NCI-H748 (cell line): Measurements from ENCODE around the gene MLLT6.

Experiments used
- DNase-seq: peaks from one replicate; lab custom pipeline; 2025; ENCODE audit not compliant: unreplicated experiment; lab: John Stamatoyannopoulos, UW

MLLT6 gene

DNA sequence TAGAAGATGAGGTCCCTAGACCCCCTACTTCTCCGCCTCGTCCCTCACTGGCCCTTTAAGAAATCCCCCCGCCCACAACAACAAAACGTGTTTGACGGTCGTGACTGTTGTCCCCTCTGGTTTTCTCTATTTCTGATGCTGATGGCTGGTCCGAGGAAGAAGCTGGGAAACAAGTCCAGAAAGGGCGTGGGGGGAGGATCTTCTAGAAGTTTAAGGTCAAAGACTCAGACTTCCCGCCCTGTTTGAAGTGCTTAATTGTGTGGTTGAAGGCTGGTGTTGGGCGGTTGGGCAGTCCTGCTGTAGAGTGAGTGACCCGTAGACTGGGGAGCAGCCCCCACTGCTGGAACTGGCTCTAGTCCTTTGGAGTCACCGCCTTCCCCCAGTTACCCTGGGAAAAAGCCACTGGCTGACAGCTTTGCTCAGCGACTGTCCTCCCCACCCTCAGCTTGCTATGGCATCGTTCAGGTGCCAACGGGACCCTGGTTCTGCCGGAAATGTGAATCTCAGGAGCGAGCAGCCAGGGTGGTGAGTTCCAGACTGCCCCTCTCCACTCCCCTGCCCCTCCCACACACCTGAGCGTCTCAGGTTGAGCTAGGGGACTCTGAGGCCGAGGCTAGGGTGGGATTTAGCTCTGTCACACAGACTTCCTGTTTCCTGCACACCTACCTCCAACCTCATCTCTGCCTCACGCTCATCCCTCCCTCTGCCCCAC, 1.6 kb downstream of the MLLT6 start:
- peak; percentile 49 for DNase-seq

DNA sequence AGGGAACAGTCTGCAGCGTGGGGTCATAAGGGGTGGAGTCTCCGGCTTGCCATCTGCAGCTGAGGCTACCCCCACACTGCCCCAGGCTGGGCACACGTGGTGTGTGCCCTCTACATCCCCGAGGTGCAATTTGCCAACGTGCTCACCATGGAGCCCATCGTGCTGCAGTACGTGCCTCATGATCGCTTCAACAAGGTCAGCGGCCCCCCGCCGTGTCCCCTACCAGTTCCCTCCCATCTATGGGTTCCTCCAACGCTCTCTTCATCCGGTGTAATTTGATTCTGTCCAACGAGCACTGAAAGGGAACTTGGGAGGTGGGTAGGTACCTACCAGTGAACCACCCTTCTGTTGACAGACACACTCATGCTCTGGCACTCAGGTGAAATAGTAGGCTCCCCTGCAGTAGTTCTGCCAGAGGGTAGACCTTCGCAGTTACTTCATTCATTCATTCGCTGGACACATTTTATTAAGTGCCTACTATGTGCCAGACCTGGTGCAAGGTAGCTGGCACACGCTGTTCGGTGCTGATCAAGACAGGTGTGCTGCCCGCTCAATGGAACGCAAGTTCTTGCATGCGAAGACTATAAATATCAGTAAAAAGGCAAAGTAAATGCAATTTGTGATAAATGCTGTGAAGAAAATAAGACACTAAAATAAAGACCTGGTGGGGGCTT, 2.7 kb downstream of the MLLT6 start:
- no peak for DNase-seq

DNA sequence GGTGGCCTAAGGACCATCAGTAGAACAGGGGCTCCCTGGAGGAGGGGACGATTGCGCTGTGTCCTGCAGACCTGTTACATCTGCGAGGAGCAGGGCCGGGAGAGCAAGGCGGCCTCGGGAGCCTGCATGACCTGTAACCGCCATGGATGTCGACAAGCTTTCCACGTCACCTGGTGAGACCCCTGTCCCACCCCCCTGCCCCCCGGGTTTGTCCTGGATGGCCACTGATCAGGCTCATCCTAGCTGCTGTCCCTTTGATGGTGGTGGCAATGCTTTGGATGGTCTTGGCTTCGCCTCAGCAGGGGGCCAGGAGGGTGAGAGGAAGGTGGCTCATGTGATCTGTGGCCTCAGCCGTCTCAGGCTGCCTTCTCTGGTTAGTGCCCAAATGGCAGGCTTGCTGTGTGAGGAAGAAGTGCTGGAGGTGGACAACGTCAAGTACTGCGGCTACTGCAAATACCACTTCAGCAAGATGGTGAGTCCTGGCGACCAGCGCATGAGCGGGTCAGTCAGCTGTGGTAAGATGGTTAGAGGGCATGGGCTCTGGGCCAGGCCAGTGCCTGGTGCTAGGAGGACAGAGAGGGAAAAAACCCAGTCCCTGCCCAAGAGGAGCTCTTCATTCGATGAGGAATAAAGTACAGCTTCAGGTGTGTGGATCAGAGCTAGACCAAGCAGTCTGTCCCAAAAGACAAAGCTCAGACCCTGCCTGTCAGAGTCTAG, 4.2 kb downstream of the MLLT6 start:
- no peak for DNase-seq

GRCh38 chr17:38709864-38710603, 5.0 kb downstream of the MLLT6 start:
- no peak for DNase-seq

DNA sequence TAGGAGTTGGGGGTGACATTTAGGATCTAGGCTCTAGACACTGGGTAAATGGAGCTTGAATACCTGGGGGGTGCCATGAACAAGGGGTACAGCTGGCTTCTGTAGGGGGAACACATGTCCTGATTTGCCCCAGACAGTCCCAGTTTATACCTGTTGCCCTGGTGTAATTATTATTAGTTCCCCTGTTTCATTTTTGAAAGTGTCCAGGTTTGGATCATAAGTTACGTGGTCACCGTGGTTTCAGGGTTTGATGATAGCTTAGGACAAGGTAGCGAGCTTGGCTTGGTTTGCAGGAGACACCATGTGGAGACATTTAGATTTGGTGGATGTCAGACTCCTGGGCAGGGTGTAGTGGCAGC, 5.5 kb downstream of the MLLT6 start:
- DNase-seq, result no peak

GRCh38 chr17:38710985-38711384, 5.9 kb downstream of the MLLT6 start:
- DNase-seq, result no peak

- DNase-seq, result peak; percentile 26
Measured at GRCh38 chr17:38711792-38712571, 6.9 kb downstream of the MLLT6 start.

GRCh38 chr17:38712593-38712992, 7.5 kb downstream of the MLLT6 start:
- no peak for DNase-seq

GRCh38 chr17:38713456-38714075, 8.5 kb downstream of the MLLT6 start:
- no peak for DNase-seq

DNA sequence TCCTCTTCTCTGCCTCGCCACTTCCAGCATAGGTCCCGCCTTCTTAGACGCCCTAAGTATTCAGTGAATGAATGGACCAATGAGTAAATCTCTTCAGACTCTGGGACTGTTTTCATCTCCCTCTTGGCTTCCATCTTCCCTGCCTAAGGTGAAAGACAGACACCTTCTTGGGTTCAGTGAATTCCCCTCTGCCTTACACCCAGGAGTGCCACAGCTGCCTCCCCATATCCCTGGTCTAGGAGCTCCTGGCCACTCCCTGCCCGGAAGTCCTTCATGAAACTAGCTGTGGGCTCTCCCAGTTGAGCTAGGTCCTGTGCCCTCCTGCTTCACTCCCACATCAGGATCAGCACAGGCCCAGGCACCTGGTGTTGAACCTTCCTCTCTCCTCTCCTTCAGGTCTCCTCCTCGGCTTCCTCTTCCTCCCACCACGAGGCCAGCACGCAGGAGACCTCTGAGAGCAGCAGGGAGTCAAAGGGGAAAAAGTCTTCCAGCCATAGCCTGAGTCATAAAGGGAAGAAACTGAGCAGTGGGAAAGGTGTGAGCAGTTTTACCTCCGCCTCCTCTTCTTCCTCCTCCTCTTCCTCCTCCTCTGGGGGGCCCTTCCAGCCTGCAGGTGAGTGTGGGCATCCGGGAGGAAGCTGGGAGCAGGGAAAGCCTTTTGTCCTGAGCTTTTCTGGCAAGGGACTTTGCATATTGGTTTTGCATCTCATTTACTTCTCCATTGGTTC, 10.3 kb downstream of the MLLT6 start:
- DNase-seq, result no peak

DNA sequence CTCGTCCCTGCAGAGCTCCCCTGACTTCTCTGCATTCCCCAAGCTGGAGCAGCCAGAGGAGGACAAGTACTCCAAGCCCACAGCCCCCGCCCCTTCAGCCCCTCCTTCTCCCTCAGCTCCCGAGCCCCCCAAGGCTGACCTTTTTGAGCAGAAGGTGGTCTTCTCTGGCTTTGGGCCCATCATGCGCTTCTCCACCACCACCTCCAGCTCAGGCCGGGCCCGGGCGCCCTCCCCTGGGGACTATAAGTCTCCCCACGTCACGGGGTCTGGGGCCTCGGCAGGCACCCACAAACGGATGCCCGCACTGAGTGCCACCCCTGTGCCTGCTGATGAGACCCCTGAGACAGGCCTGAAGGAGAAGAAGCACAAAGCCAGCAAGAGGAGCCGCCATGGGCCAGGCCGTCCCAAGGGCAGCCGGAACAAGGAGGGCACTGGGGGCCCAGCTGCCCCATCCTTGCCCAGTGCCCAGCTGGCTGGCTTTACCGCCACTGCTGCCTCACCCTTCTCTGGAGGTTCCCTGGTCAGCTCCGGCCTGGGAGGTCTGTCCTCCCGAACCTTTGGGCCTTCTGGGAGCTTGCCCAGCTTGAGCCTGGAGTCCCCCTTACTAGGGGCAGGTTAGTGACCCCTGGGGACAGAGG, 11.4 kb downstream of the MLLT6 start:
- DNase-seq, result no peak

- no peak for DNase-seq
Measured at GRCh38 chr17:38717139-38717745, 12.2 kb downstream of the MLLT6 start.

- DNase-seq, result no peak
Measured at GRCh38 chr17:38719289-38719942, 14.3 kb downstream of the MLLT6 start.

DNA sequence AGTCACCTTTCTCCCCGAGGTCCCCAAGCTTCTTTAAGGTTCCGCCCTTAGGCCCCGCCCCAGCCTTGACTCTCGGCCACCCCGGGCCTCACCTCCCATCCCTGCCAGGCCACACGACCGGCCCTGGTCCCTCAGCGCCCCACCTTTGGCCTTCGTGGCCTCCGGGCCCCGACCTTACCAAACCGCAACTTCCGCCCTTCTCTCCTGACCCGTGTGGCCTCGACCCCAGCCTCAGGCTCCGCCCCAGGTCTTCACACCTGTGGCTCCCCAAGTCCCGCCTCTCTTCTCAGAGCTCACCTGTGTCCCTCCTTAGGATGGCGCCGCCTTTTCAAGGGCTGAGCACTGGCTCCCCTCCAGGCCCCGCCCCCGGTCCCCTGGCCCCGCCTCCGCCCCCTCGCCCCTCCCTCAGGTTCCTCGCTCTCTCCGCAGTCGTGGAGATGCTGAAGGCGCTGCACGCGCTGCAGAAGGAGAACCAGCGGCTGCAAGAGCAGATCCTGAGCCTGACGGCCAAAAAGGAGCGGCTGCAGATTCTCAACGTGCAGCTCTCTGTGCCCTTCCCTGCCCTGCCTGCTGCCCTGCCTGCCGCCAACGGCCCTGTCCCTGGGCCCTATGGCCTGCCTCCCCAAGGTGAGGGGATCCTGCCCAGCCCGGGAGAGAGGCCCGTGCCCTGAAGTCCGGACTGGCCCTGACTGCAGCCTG, 15.0 kb downstream of the MLLT6 start:
- DNase-seq, result no peak

DNA sequence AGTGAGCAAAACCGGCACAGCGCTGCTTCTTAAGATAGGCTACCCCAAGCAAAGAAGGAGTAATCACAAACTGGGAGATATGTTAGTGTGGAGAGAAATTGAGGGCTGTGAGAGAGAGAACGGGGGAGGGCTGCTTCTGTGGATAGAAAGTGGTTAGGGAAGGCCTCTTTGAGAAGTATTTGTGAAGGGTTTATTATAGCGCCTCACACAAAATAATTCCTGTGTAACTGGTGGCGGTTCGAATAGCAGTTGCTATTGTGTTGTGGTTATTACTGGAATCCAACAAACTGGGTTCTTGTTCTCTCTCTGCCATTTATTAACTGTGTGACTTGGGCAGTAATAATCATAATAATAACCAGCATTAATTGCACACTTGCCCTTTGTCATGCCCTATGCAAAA, 15.9 kb downstream of the MLLT6 start:
- no peak for DNase-seq

GRCh38 chr17:38721802-38722201, 16.7 kb downstream of the MLLT6 start:
- DNase-seq, result no peak

- peak; percentile 55 for DNase-seq
Measured at GRCh38 chr17:38724337-38724988, 19.4 kb downstream of the MLLT6 start.
